HG03066 (cell line): ENCODE results near the gene PRR36.
"Not testable (repeated sequence)": the region's sequence is repeated elsewhere in the genome, so short reads cannot be mapped to it uniquely, and the experiment has no call there.

Experiments used
- ATAC-seq: cut with Tn5 transposase; IDR thresholded peaks from one replicate; pipeline ENCODE4 v1.9.1; 2021; ENCODE audit warnings: low read depth; ENCODE audit not compliant: unreplicated experiment

Gene PRR36

DNA sequence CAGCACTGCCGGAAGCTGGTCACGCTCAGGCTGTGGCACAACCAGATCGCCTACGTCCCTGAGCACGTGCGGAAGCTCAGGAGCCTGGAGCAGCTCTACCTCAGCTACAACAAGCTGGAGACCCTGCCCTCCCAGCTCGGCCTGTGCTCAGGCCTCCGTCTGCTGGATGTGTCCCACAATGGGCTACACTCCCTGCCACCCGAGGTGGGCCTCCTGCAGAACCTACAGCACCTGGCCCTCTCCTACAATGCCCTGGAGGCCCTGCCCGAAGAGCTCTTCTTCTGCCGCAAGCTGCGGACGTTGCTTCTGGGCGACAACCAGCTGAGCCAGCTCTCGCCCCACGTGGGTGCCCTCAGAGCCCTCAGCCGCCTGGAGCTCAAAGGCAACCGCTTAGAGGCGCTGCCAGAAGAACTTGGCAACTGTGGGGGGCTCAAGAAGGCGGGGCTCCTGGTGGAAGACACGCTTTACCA lies 26.2 kb upstream of the PRR36 start:
- ATAC-seq, result no peak

DNA sequence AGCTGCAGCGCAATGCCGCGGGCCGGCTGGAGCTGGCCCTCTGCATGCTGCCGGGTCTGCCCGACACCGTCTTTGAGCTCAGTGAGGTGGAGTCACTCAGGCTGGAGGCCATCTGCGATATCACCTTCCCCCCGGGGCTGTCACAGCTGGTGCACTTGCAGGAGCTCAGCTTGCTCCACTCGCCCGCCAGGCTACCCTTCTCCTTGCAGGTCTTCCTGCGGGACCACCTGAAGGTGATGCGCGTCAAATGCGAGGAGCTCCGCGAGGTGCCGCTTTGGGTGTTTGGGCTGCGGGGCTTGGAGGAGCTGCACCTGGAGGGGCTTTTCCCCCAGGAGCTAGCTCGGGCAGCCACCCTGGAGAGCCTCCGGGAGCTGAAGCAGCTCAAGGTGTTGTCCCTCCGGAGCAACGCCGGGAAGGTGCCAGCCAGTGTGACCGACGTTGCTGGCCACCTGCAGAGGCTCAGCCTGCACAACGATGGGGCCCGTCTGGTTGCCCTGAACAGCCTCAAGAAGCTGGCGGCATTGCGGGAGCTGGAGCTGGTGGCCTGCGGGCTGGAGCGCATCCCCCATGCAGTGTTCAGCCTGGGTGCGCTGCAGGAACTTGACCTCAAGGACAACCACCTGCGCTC lies 25.7 kb upstream of the PRR36 start:
- no peak for ATAC-seq

DNA sequence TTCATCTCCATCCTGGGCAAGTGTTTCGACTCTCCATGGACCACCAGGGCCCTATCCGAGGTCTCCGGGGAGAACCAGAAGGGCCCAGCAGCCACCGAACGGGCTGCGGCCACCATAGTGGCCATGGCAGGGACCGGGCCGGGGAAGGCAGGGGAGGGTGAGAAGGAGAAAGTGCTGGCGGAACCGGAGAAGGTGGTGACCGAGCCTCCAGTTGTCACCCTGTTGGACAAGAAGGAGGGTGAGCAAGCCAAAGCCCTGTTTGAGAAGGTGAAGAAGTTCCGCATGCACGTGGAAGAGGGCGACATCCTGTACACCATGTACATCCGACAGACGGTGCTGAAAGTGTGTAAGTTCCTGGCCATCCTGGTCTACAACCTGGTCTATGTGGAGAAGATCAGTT lies 24.8 kb upstream of the PRR36 start:
- no peak for ATAC-seq

DNA sequence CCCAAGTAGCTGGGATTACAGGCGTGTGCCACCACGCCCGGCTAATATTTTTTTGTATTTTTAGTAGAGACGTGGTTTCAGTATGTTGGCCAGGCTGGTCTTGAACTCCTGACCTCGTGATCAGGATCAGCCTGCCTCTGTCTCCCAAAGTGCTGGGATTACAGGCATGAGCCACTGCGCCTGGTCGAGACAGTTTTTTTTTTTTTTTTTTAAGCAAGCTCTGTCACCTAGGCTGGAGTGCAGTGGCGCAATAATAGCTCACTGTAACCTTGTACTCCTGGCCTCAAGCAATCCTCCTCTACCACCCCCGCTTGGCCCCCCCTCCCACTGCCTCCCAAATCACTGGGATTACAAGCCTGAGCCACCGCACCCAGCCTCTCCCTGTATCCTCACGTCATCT lies 23.1 kb upstream of the PRR36 start:
- ATAC-seq, result no peak

DNA sequence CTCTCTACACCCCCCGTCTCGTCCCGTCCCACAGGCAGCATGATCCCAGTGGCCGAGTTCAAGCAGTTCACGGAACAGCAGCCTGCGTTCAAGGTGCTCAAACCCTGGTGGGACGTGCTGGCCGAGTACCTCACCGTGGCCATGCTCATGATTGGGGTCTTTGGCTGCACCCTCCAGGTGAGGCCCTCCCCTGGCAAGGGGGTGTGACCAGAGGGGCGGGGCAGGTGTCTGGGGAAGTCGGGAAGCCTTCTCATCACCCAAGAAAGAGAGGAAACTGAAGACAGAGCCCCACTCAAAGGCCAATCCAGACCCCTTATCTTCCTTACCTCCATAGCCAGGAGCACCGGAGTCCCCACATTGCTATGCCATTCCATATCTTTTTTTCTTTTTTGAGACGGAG lies 21.4 kb upstream of the PRR36 start:
- no peak for ATAC-seq

DNA sequence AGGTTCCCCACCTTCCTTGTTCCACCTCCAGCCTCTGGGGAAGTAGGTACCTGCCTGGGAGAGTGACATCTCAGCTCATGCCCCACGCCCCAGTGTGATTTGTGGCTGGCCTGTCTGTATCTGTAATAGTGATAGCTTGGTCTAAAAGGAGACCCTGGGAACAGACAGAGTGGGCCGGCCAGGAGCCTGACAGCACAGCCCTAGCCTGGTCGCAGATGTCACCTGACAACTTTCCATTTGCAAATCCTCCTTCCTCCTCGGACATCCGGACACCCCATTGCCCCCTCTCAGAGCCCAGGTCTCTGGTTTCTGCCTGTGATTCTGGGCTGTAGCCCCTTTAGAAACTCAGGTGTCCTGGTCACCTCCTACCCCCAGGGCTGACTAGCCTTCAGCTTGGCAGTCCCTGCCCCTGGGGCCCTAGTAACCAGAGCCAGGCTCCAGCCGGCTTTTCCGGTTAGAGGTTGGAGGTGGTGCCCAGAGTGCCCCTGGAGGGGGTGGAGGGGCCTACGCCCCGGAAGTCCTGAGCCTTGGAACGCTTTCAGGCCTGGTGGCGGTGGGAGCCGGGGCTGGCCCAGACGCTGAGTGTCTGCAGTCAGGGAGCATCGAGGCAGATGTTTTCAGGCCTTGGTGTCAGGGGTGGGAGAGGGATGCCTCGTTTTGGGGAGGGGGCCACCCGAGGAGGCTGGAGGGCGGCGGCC lies 20.6 kb upstream of the PRR36 start:
- ATAC-seq, result no peak

DNA sequence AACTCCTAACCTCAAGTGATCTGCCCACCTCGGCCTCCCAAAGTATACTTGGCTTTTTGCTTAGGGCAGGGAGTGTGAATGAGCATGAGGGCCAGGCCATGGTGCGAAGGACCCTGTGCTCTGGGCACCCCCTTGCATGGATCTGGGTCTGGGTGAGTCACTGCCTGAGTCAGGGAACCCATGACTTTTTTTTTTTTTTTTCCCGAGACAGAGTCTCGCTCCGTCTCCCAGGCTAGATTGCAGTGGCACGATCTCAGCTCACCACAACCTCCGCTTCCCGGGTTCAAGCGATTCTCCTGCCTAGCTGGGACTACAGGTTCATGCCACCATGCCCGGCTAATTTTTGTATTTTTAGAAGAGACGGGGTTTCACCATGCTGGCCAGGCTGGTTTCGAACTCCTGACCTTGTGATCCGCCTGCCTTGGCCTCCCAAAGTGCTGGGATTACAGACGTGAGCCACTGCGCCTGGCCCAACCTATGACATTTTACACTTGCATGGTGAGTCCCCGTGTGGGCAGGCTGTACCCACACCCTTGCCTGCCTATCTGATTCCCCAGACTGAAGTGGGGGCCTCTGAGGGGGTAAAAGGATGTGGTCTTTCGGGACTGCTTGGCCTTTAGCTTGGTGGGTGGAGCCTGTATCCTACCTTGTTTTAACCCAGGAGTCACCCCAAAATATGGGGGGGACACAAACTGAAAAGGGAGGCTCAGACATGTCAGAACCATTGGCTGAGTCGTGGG lies 19.3 kb upstream of the PRR36 start:
- not testable (repeated sequence) for ATAC-seq

DNA sequence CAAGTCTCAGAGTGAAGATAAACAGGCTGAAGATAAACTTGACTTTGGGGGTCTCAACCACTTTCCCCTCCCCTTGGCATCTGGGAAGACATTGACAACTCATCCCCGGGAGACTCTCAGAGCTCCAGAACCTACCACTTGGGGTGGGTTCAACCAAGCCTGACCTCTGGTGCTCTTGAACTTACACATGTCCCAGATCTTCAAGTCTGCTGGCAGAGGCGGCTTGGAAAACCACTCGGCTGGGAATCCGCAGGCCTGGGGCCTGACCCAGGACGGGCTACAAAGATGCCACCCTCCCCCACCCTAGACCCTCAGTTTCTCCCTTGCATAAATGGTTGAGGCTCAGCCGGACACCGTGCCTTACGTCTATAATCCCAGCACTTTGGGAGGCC lies 14.6 kb upstream of the PRR36 start:
- ATAC-seq, result no peak

DNA sequence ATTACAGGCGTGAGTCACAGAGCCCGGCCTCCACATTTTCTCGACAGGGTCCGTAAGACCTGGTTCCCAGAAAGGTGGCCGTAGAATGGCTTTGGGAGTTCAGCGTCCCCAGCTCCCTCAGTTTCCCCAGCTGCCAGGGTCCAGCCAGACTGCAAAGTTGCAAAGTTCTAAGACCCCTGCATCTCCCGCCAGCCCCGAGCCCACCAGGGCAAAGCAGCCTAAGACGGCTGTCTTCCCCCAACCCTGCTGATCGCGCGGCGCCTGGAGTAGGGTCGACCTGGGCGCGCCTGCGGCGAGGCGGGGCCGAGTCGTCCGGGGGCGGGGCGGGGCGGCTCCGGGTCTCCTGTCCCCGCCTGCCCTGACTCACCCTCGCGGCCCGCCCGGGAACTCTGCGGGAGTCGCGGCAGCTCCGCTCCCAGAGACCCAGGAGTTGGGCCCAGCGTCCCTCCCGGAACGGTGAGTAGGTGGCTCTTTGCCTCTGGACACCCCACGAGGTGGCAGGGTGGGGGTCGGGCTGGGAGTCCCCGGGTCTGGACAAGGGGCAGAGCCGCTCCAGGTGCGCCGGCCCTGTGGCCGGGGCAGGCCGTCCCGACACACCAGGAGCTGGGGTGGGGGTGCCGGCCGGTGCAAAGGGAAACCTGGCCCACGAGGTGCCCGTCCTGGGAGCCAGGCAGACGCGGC lies 14.1 kb upstream of the PRR36 start, which contains the start of gene LRRC8E:
Gene LRRC8E, plus strand, starts transcription at position 366 of the 681 bp plus-strand sequence. CDS start 7,094 bp downstream, outside the sequence.
- ATAC-seq, result no peak

DNA sequence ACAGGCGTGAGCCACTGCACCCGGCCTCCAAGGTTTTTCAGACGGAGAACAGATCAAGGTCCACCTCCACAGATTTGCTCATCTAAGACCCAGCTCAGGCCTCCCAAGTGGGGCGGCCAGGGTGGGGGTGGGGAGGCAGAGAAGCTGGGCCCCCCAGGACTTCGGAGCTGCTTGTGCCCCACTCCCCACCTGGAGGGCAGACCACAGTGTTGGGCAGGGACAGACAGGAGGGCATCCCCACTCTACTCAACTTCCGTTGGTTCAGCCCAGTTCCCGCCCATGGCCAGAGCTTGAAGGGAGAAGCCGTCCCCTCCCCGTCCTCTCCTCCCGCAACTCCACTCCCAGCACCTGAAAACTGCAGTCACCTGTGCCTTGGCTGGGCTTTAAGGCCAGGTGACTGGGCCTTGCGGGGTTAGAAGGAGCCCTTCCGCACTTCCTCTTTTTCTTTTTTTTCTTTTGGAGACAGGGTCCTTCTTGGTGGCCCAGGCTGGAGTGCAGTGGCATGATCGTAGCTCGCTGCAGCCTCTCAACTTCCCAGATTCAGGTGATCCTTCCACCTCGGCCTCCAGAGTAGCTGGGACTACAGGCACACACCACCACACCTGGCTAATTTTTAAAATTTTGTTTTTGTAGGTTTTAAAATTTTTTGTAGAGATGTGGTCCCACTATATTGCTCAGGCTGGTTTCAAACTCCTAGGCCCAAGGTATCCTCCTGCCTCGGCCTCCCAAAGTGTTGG lies 13.4 kb upstream of the PRR36 start:
- ATAC-seq, result no peak

DNA sequence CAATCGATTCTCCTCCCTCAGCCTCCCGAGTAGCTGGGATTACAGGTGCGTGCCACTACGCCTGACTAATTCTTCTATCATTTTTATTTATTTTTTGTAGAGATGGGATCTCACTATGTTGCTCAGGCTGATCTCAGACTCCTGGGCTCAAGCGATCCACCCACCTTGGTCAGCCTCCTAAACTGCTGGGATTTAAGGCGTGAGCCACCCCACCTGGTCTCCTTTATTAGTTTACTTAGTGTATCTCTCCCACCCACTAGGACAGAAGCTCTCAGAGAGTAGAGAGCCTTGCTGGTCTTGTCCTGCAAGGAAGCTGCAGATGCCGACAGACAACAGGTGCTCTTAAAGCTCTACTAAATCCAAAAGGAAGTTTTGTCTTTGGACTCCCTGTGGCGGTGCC lies 11.6 kb upstream of the PRR36 start:
- no peak for ATAC-seq

DNA sequence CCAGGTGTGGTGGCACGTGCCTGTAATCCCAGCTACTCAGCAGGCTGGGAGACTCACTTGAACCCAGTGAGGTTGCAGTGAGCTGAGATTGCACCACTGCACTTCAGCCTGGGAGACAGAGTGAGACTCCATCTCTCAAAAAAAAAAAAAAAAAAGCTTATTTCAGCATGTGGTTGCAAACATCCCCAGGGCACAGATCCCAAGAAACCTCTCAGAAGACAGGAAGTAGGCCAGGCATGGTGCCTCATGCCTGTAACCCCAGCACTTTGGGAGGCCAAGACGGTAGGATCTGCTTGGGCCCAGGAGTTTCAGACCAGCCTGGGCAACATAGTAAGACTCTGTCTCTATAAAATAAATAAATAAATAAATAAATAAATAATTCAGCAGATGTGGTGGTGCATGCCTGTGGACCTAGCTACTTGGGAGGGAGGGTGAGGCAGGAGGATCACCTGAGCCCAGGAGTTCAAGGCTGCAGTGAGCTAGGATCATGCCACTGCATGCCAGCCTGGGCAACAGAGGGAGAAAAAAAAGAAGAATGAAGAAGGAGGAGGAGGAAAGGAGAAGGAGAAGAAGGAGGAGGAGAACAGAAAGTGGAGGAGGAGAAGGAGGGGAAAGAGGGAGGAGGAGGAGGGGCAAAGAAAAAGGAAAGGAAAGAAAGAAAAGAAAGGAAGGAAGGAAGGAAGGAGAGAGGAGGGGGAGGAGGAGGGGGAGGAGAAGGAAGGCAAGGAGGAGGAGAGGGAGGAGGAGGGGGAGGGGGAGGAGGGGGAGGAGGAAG lies 9.8 kb upstream of the PRR36 start:
- no peak for ATAC-seq

DNA sequence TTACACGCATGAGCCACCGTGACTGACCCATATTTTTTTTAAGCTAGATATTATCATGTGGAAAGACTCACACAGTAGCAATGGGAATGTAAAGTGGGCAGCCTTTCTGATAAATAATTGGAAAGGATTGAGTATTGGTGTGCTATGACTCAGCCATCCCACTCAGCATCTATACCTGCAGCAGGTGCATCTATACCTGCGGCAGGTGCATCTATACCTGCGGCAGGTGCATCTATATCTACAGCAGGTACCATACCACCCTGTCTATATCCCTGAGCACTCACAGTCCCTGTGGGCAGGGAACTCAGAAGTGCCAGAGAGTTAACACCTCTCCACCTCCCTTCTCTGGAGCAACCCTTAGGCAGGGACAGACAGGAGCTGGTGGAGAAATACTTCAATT lies 8.9 kb upstream of the PRR36 start:
- ATAC-seq, result no peak

DNA sequence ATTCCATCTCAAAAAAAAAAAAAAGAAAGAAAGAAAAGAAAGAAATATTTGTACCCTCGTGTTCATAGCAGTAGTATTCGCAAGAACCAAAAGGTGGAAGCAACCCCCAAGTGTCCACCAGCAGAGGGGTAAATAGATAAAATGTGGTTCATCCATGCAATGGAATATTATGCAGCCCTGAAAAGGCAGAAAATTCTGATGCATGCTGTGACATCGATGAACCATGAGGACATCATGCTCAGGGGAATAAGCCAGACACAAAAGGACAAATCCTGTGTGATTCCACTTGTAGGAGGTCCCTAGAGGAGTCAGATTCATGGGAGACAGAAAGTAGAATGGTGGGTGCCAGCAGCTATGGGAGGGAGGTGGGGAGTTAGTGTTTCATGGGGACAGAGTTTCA lies 7.7 kb upstream of the PRR36 start:
- no peak for ATAC-seq

DNA sequence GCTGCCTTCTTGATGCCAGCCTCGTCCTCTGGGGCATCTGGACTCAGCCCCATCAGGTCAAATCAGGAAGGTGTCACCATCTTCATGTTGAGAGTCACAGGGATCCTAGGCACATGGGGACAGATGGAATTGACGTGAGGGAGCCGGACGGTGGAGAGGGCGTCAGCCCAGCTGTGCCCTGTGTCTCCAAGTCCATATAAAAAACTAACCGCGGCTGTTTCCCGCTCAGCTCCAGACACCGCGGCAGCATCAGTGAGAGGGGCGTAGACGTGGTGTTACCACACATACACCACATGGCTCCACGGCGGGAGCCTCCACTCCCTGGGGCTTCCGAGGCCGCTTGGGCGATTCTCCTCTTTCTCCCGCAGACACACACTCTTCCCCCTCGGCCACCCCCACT lies 5.6 kb upstream of the PRR36 start:
- ATAC-seq, result no peak

DNA sequence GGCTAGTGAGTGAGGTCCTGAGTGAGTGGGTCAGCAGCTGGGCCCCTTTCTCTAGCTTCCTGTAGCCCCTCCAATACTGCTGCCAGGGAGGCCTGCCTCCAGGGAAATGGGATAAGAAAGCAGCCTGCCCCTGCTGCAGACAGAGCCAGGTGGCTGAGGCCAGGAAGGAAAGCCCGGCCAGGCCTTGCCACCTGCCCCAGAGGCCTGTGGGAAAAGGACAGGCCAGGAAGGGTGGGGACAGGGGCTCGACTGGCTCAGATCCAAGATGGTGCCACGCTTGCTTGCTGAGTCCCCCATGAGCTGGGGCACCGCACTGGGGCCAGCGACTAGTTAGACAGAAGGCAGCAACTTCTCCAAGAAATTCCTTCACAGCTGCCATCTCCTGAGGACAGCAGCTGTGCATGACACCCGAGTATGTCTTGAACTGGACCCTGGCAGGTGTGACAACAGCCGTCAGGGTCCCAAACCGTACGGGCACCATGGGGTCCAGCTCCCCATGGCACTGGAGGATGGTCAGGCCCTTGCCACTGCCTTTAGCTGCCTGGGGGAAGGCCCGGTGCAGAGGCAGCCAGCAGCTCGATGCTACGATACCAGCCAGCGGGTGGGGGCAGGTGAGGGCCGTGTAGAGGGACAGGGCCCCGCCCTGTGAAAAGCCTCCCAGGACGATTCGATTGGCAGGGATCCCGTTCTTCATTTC lies 5.1 kb upstream of the PRR36 start:
- ATAC-seq, result no peak

DNA sequence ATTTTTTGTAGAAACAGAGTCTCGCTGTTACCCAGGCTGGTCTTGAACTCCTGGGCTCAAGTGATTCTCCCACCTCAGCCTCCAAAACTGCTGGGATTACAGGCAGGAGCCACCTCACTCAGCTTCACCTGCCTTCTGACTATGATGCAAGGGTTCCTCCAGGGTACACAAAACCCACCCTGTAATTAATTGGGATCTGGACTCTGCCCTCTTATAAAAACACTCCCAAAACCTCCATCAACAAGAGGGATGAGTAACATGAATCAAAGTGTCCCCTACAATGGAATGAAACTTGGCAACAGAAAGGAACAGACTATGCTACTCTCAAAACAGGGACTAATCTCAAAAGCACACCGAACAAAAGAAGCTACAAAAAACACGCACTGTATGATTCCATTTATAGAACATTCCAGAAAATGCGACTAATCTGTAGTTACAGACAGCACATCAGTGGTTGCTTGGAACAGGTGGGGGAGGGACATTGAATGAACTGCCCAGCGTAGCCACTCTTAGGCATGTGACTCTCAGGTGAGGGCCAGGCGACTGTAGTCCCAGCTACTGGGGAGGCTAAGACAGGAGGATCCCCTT lies 3.2 kb upstream of the PRR36 start:
- ATAC-seq, result no peak

DNA sequence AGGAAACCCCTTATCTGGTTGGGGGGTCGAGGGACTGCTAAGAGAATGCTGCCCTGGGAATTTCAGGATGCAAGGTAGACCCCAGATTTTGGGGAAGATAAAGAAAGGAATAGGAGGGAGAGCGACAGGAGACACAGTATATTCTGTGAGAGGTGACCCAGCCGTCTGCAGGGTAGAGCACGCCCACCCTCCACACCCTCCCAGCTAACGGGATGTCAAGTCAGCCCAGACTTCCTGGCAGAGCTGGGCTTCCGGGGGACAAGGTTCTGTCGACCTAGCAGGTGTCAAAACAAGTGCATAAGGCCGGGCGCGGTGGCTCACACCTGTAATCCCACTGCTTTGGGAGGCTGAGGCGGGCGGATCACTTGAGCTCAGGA lies 695 bp upstream of the PRR36 start:
- ATAC-seq, result no peak
